Fibroblast of mammary gland (primary cell): ENCODE measurements around the gene TRIM62.

Experiments used
- DNase-seq: peaks from one replicate; pipeline ENCODE4 v3.0.0-alpha.2; 2010; ENCODE audit warnings: low read depth
- H3K4me3 ChIP-seq: 2 replicates; pipeline ENCODE4 v1.5.1; 2011; ENCODE audit warnings: low read depth, mild to moderate bottlenecking, low read length, moderate library complexity; ENCODE audit not compliant: control insufficient read depth
- TF ChIP-seq, protein P1 (sequence below): conservative IDR thresholded peaks from 2 replicates; pipeline ENCODE4 v1.5.1; 2011; ENCODE audit warnings: low read depth, low read length, inconsistent platforms; ENCODE audit not compliant: control insufficient read depth, insufficient read depth

The TRIM62 gene

DNA sequence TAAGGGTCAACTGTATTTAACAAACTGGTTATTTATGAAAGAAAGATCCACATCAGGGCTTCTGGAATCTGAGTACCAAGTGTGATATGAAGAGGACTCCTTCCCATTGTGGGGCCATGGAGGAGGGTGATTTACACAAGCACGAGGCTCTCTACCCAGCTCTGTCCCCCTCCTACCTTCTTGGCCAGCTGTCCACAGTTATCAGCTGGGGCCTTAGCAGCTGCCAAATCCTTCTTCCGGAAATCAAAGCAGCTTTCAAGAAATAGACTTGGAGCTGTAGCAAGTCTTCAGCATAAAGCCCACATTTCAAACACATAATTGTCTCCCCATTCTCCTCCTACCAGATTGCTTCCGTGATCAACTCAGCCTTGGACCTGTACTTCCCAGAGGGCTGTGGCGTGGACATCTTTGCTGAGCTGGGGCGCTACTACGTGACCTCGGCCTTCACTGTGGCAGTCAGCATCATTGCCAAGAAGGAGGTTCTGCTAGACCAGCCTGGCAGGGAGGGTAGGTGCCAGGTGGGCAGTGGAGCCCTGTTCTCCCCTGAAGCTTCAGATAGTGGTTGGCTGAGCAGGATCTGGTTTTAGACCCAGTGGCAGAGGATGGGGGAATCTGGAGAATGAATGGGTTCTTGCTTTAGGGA lies 85.4 kb downstream of the TRIM62 start:
- no peak overlapping the region for H3K4me3 ChIP-seq
- TF ChIP-seq, protein P1, sequence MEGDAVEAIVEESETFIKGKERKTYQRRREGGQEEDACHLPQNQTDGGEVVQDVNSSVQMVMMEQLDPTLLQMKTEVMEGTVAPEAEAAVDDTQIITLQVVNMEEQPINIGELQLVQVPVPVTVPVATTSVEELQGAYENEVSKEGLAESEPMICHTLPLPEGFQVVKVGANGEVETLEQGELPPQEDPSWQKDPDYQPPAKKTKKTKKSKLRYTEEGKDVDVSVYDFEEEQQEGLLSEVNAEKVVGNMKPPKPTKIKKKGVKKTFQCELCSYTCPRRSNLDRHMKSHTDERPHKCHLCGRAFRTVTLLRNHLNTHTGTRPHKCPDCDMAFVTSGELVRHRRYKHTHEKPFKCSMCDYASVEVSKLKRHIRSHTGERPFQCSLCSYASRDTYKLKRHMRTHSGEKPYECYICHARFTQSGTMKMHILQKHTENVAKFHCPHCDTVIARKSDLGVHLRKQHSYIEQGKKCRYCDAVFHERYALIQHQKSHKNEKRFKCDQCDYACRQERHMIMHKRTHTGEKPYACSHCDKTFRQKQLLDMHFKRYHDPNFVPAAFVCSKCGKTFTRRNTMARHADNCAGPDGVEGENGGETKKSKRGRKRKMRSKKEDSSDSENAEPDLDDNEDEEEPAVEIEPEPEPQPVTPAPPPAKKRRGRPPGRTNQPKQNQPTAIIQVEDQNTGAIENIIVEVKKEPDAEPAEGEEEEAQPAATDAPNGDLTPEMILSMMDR: no peak
- DNase-seq: no peak
